GM23248 (cell line): ENCODE data around the gene BLMH. TPM values are rescaled to one million over a fixed set of nuclear protein-coding genes. Genes with fewer than 3 reads are reported as not detected.

Experiments
- DNase-seq: peaks from one replicate; pipeline ENCODE4 v3.0.0-alpha.2; 2015
- H2AFZ ChIP-seq: fragments of 200-600 bp; sonication (generic); 2 replicates; pipeline ENCODE4 v1.6.1; 2016; ENCODE audit warnings: antibody characterized with exemption
- H3F3A ChIP-seq: fragments of 200-600 bp; sonication (generic); 2 replicates; pipeline ENCODE4 v1.6.1; 2016; ENCODE audit warnings: mild to moderate bottlenecking, antibody characterized with exemption, mixed run types; ENCODE audit not compliant: insufficient read depth
- H3K27ac ChIP-seq: fragments of 200-600 bp; sonication (generic); 2 replicates; pipeline ENCODE4 v1.5.1; 2016; ENCODE audit warnings: mild to moderate bottlenecking
- H3K27me3 ChIP-seq: fragments of 200-600 bp; sonication (generic); replicated peaks from 2 replicates; pipeline ENCODE4 v1.6.1; 2016; ENCODE audit warnings: mild to moderate bottlenecking; ENCODE audit not compliant: insufficient read depth
- H3K36me3 ChIP-seq: fragments of 200-600 bp; sonication (generic); 2 replicates; pipeline ENCODE4 v1.6.1; 2016; ENCODE audit warnings: low read depth, mild to moderate bottlenecking
- H3K4me1 ChIP-seq: fragments of 200-600 bp; sonication (generic); 2 replicates; pipeline ENCODE4 v1.6.1; 2016; ENCODE audit warnings: mild to moderate bottlenecking; ENCODE audit not compliant: insufficient read depth
- H3K4me2 ChIP-seq: fragments of 200-600 bp; sonication (generic); one replicate; pipeline ENCODE4 v1.6.1; 2016; ENCODE audit warnings: mild to moderate bottlenecking; ENCODE audit not compliant: unreplicated experiment
- H3K4me3 ChIP-seq: fragments of 200-600 bp; sonication (generic); 2 replicates; pipeline ENCODE4 v1.5.1; 2016; ENCODE audit warnings: mild to moderate bottlenecking
- H3K79me2 ChIP-seq: fragments of 200-600 bp; sonication (generic); 2 replicates; pipeline ENCODE4 v1.6.1; 2016; ENCODE audit warnings: mild to moderate bottlenecking; ENCODE audit not compliant: insufficient read depth
- H3K9ac ChIP-seq: fragments of 200-600 bp; sonication (generic); 2 replicates; pipeline ENCODE4 v1.6.1; 2016; ENCODE audit warnings: mild to moderate bottlenecking
- H3K9me2 ChIP-seq: fragments of 200-600 bp; sonication (generic); 2 replicates; pipeline ENCODE4 v1.6.1; 2016; ENCODE audit warnings: mixed run types, mild to moderate bottlenecking, moderate library complexity; ENCODE audit not compliant: insufficient read depth
- H3K9me3 ChIP-seq: fragments of 200-600 bp; sonication (generic); one replicate; pipeline ENCODE4 v1.6.1; 2017; ENCODE audit warnings: low read depth
- H4K20me1 ChIP-seq: fragments of 200-600 bp; sonication (generic); 2 replicates; pipeline ENCODE4 v1.6.0; 2016; ENCODE audit not compliant: insufficient read depth
- EZH2 ChIP-seq: fragments of 200-600 bp; sonication (generic); IDR thresholded peaks from 2 replicates; pipeline ENCODE4 v1.6.1; 2018; ENCODE audit warnings: antibody characterized with exemption, mild to moderate bottlenecking; ENCODE audit not compliant: insufficient read depth, poor library complexity, severe bottlenecking
- EZH2phosphoT487 ChIP-seq: fragments of 200-600 bp; sonication (generic); IDR thresholded peaks from 2 replicates; pipeline ENCODE4 v1.6.1; 2018; ENCODE audit warnings: antibody characterized with exemption, moderate library complexity, mild to moderate bottlenecking, low read depth; ENCODE audit not compliant: insufficient read depth
- WGBS, 2 experiments: methylation state at CpG; one replicate each; pipeline ENCODE4 v1.1.6; 2015 to 2017; ENCODE audit warnings: low lambda C conversion rate in 2 of 2, low coverage in 1 of 2; ENCODE audit errors: missing lambda C conversion rate in 2 of 2; 5-methylcytosine and 5-hydroxymethylcytosine counted together
- in situ Hi-C: fragments of 300-500 bp; cut with MboI; formaldehyde crosslinking; loops from 2 replicates; pipeline ENCODE4 v1.15.0; 2020
- polyA plus RNA-seq: library from polyadenylated mRNA; unstranded; fragments of >200 nt; fragmentation: Nextera tagmentation; extraction: Ambion mirVana; gene quantifications from 2 replicates; pipeline ENCODE4 v1.2.1, GENCODE V29; 2016
- total RNA-seq: library from RNA; depleted of rRNA; stranded (reverse); fragments of >200 nt; shearing (Covaris generic); gene quantifications from 2 replicates; pipeline ENCODE4 v1.2.3, GENCODE V29; 2014

The BLMH gene
- total and polyA plus RNA-seq, 2 experiments from 2014 or later: 17.3 to 22.4 TPM

DNA sequence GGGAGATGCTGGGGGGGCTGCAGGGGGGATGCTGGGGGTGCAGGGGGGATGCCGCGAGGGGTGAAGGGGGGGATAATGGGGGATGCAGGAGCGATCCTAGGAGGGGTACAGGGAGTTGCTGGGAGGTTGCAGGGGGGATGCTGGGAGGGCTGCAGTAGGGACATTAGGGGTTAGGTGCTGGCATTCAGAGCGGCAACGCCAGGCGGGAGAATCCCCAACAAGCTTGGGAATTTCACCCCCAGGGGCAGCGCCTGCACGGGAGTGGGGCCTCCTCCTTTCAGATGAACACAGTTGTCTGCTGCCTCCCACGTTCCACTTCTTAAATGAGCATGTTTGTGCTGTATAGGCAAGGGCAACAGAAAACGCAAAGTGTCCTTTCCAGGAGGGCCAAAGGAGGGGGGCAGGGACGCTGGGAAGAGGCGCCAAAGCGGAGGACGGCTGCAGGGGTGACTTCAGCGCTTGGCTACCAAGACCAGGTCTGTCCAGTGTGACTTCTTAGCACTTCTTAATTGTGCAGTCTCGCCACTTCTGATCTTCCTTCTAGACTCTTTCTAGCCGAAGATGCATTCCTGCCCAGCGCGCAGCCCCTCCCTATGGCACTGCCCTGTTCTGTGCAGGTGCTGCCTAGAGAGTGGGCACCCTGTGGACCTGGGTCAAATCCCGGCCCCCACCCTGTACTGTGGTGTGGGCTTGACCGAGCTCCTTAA lies 54.3 kb downstream of the BLMH start:
- TF ChIP-seq EZH2 (no peak), EZH2phosphoT487 (no peak)
- Histone ChIP-seq H3K36me3 (no peaks in the 10 kb centered on the region), H3K4me2 (no peak overlapping the region), H3K79me2 (no peaks in the 10 kb centered on the region), H2AFZ (no peak overlapping the region), H3K9me2 (no peaks in the 10 kb centered on the region), H3K4me3 (no peak overlapping the region), H3K9me3 (no peaks in the 10 kb centered on the region), H3F3A (no peaks in the 10 kb centered on the region), H3K27ac (no peak overlapping the region), H3K4me1 (peaks cover 12% of the 10 kb centered on the region), H3K27me3 (peaks cover 39% of the 10 kb centered on the region), H4K20me1 (no peaks in the 10 kb centered on the region), H3K9ac (no peak overlapping the region)
- DNase-seq: peak; percentile 27
- in situ Hi-C loops: no loop called here
- 30 to 40% methylated on average over 17 to 21 of the region's 21 CpGs for WGBS, 2 experiments

DNA sequence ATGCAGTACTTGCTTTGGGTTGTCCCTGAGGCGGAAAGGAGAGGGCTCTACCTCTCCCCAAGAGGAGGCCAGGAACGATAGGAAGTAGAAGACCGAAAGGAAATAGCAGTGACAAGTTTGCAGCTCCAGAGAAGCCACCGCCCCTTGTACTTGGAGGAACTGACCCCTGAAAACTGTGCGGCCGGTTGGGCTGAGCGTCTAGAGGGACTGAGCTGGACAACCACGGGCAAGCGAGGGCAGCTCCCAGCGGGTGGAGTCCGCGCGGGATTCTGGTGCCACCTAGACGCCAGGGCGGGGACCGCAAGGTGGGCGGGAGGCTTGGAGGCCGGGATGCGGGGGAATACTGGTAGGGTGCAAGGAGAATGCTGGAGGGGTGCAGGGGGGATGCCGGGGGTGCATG lies 55.0 kb downstream of the BLMH start:
- Histone ChIP-seq H3K9me2 (no peaks in the 10 kb centered on the region), H3K9ac (no peak overlapping the region), H3F3A (no peaks in the 10 kb centered on the region), H3K4me3 (peak overlapping the region; percentile 44), H4K20me1 (no peaks in the 10 kb centered on the region), H3K4me2 (peak overlapping the region; percentile 86), H2AFZ (no peak overlapping the region), H3K36me3 (no peaks in the 10 kb centered on the region), H3K4me1 (peaks cover 12% of the 10 kb centered on the region), H3K27ac (no peak overlapping the region), H3K9me3 (no peaks in the 10 kb centered on the region), H3K27me3 (peaks cover 39% of the 10 kb centered on the region), H3K79me2 (no peaks in the 10 kb centered on the region)
- TF ChIP-seq EZH2 (no peak), EZH2phosphoT487 (no peak)
- peak; percentile 74 for DNase-seq
- in situ Hi-C loops: no loop called here
- 9 to 10% methylated on average over 17 to 20 of the region's 20 CpGs for WGBS, 2 experiments

DNA sequence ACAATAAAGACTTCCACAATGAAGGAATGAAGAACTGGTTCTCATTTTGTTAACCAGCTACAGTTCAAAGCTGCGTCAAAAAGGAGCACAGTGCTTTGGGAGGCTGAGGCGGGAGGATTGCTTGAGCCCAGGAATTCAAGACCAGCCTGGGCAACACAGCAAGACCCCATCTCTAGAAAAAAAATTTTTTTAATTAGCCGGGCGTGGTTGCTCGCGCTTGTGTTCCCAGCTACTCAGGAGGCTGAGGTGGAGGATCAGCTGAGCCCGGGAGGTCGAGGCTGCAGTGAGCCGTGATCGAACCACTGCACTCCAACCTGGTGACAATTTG lies 55.5 kb downstream of the BLMH start:
- H2AFZ ChIP-seq: peak overlapping the region; percentile 66

DNA sequence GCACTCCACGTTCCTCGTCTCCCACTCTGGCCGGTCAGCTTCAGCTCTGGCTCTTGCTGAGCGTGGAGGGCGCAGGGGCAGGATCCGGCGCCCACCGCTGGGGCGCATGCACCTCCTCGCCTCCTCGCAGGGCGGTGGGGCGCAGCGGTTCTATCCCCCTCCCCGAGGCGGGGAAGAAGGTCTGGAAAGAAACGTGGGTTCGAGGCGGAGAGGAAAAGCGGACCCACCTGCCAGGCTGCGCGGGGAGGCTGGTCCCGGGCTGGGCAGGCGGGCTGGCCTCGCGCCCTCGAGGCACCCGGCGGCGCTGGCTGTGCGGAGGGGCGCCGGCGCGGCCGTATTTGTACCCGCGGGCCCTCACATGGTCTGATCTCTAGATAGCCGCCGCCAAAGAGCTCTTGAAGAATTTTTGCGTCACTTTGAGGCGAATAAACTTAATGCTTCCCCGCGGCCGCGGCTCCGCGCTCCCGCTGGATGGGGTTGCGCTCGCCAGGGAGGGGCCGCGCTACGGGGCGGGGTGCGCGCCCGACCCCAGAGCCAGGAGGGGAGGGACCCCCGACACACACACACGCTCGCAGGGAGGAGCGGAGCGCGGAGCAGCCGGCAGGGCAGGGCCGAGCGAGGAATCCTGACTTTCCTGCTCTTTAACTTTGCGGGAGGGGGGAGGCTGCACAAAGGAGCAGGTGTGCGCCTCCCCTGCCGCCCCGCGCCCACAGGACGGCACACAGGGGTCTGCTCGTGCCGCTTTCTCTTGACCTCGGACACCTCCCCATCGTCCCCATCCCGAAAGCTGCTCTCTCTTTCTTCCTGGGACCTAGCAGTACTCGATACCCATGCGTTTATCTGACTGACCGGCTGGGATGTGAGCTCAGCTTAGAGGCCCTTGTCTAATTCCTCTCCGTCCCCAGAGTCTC lies 56.1 kb downstream of the BLMH start, which contains the start of gene SLC6A4:
TSS of gene SLC6A4 (minus strand) at position 312 of the 911 bp plus-strand sequence. CDS start 13,739 bp downstream, outside the sequence.
- TF ChIP-seq EZH2 (no peak), EZH2phosphoT487 (0 out of 2 replicates have a peak, but pooled peaks have one; percentile 17)
- peak within 1 kb of the TSS; percentile 86 for H3K4me2 ChIP-seq
- H3F3A ChIP-seq: no peaks in the 10 kb centered on the region
- H3K9me2 ChIP-seq: no peaks in the 10 kb centered on the region
- H3K27me3 ChIP-seq: peaks cover 39% of the 10 kb centered on the region
- H3K4me1 ChIP-seq: peaks cover 12% of the 10 kb centered on the region
- peak within 1 kb of the TSS; percentile 66 for H2AFZ ChIP-seq
- WGBS, 2 experiments: 5 to 6% methylated on average over 72 to 81 of the region's 82 CpGs
- H3K4me3 ChIP-seq: peak within 1 kb of the TSS; percentile 68
- H4K20me1 ChIP-seq: no peaks in the 10 kb centered on the region
- H3K9me3 ChIP-seq: no peaks in the 10 kb centered on the region
- H3K36me3 ChIP-seq: no peaks in the 10 kb centered on the region
- DNase-seq: peak; percentile 64
- H3K9ac ChIP-seq: 0 out of 2 replicates have a peak within 1 kb of the TSS, but pooled peaks have one; percentile 6
- no peak within 1 kb of the TSS for H3K27ac ChIP-seq
- no peaks in the 10 kb centered on the region for H3K79me2 ChIP-seq
- in situ Hi-C loops: no loop called here

More for the DNA sequence above, 55.5 kb downstream of the BLMH start:
- H3K4me2 ChIP-seq: peak overlapping the region; percentile 86
- no peaks in the 10 kb centered on the region for H3K9me2 ChIP-seq
- H3F3A ChIP-seq: no peaks in the 10 kb centered on the region
- peaks cover 39% of the 10 kb centered on the region for H3K27me3 ChIP-seq
- no peak overlapping the region for H3K9ac ChIP-seq
- DNase-seq: no peak
- H4K20me1 ChIP-seq: no peaks in the 10 kb centered on the region
- in situ Hi-C loops: no loop called here
- TF ChIP-seq EZH2 (peak; percentile 87), EZH2phosphoT487 (no peak)
- peaks cover 12% of the 10 kb centered on the region for H3K4me1 ChIP-seq
- 47 to 52% methylated on average over 10 of the region's 10 CpGs for WGBS, 2 experiments
- H3K9me3 ChIP-seq: no peaks in the 10 kb centered on the region
- peak overlapping the region; percentile 68 for H3K4me3 ChIP-seq
- no peaks in the 10 kb centered on the region for H3K36me3 ChIP-seq
- no peak overlapping the region for H3K27ac ChIP-seq
- H3K79me2 ChIP-seq: no peaks in the 10 kb centered on the region
